Vagina (tissue), 2 donors: Measurements from ENCODE around the gene ATP11A. TPM values are rescaled to one million over a fixed set of nuclear protein-coding genes. Genes with fewer than 3 reads are reported as not detected.

Experiments
- DNase-seq, 2 donors: peaks; one replicate each; pipeline ENCODE4 v3.0.0-alpha.2; 2017; ENCODE audit errors: extremely low spot score in 2 of 2
- H3K27ac ChIP-seq: fragments of 200-600 bp; sonication (generic); one replicate; pipeline ENCODE4 v1.5.1; 2019
- H3K27me3 ChIP-seq: fragments of 200-600 bp; sonication (generic); one replicate; pipeline ENCODE4 v1.5.1; 2019
- H3K36me3 ChIP-seq, 2 donors: fragments of 200-600 bp; sonication (generic); one replicate each; pipeline ENCODE4 v1.5.1; 2017 to 2019
- H3K4me1 ChIP-seq: fragments of 200-600 bp; sonication (generic); one replicate; pipeline ENCODE4 v1.5.1; 2019
- H3K4me3 ChIP-seq, 2 donors: fragments of 200-600 bp; sonication (generic); 1 replicate in 1 of 2; 2 replicates in 1 of 2; pipeline ENCODE4 v1.5.1; 2016 to 2019
- H3K9me3 ChIP-seq: fragments of 200-600 bp; sonication (generic); one replicate; pipeline ENCODE4 v1.5.1; 2019
- CTCF ChIP-seq, 3 experiments: fragments of 450-650 bp in 2 of 3; fragments of 200-600 bp in 1 of 3; sonication (generic) in 1 of 3; IDR thresholded peaks; one replicate each; pipeline ENCODE4 v1.5.1; 2017 to 2019; ENCODE audit warnings: antibody characterized with exemption in 3 of 3, mild to moderate bottlenecking in 2 of 3, moderate library complexity in 2 of 3
- POLR2A ChIP-seq, 2 donors: fragments of 450-650 bp; IDR thresholded peaks; one replicate each; pipeline ENCODE4 v1.6.1; 2017; ENCODE audit warnings: antibody characterized with exemption in 2 of 2, mild to moderate bottlenecking in 2 of 2, moderate library complexity in 2 of 2
- POLR2AphosphoS5 ChIP-seq, 2 donors: sonication (generic); formaldehyde crosslinking; IDR thresholded peaks; one replicate each; pipeline ENCODE4 v1.9.0; 2017; ENCODE audit warnings: antibody characterized with exemption in 2 of 2, mild to moderate bottlenecking in 2 of 2, low read depth in 1 of 2; ENCODE audit not compliant: insufficient read depth in 1 of 2
- intact Hi-C: fragments of 100-400 bp; cut with DNase I; formaldehyde crosslinking; loops from one replicate; pipeline ENCODE4 v1.15.1; 2023
- total RNA-seq: library from RNA; depleted of rRNA; stranded (reverse); fragments of >200 nt; gene quantifications from one replicate; pipeline ENCODE4 v1.2.3, GENCODE V29; 2016

Gene ATP11A
- total RNA-seq, 1 donor from 2014 or later: 33.4 TPM

- intact Hi-C loops: no loop called here
Measured at GRCh38 chr13:112907286-112907685, 217.4 kb downstream of the ATP11A start.

GRCh38 chr13:112907871-112908331 lies 218.1 kb downstream of the ATP11A start:
- no peaks in the 10 kb centered on the region for H3K27me3 ChIP-seq
- no peak for TF ChIP-seq POLR2A (IDR thresholded peaks at IDR 0.05)
- no peak for TF ChIP-seq CTCF (IDR thresholded peaks at IDR 0.05)
- no peak for TF ChIP-seq POLR2AphosphoS5 (IDR thresholded peaks at IDR 0.05; ENCODE audit: insufficient read depth in 1 of 2, low read depth in 1 of 2)
- intact Hi-C loops: no loop called here
- H3K27ac ChIP-seq: no peak overlapping the region
- no peaks in the 10 kb centered on the region for H3K9me3 ChIP-seq
- DNase-seq: no peak
- no peak overlapping the region for H3K4me3 ChIP-seq
- no peaks in the 10 kb centered on the region for H3K4me1 ChIP-seq
- H3K36me3 ChIP-seq: no peaks in the 10 kb centered on the region

More at GRCh38 chr13:112907286-112907685, 217.4 kb downstream of the ATP11A start:
- H3K36me3 ChIP-seq: no peaks in the 10 kb centered on the region
- H3K27me3 ChIP-seq: no peaks in the 10 kb centered on the region
- no peak overlapping the region for H3K4me3 ChIP-seq
- H3K27ac ChIP-seq: no peak overlapping the region
- DNase-seq: no peak
- H3K4me1 ChIP-seq: no peaks in the 10 kb centered on the region
- H3K9me3 ChIP-seq: no peaks in the 10 kb centered on the region
- no peak for TF ChIP-seq CTCF (IDR thresholded peaks at IDR 0.05)
- TF ChIP-seq POLR2AphosphoS5 (IDR thresholded peaks at IDR 0.05; ENCODE audit: insufficient read depth in 1 of 2, low read depth in 1 of 2): no peak
- TF ChIP-seq POLR2A (IDR thresholded peaks at IDR 0.05): no peak

- Histone ChIP-seq H3K4me3 (no peak overlapping the region), H3K27me3 (no peaks in the 10 kb centered on the region), H3K4me1 (no peaks in the 10 kb centered on the region), H3K36me3 (no peaks in the 10 kb centered on the region), H3K9me3 (no peaks in the 10 kb centered on the region), H3K27ac (no peak overlapping the region)
- TF ChIP-seq POLR2A (IDR thresholded peaks at IDR 0.05): no peak
- no peak for TF ChIP-seq CTCF (IDR thresholded peaks at IDR 0.05)
- no peak for TF ChIP-seq POLR2AphosphoS5 (IDR thresholded peaks at IDR 0.05; ENCODE audit: insufficient read depth in 1 of 2, low read depth in 1 of 2)
- no peak for DNase-seq
- intact Hi-C loops: no loop called here
Measured at GRCh38 chr13:112908342-112908741, 218.5 kb downstream of the ATP11A start.

- no peaks in the 10 kb centered on the region for H3K27me3 ChIP-seq
- intact Hi-C loops: no loop called here
Measured at GRCh38 chr13:112910016-112910415, 220.2 kb downstream of the ATP11A start.

More at GRCh38 chr13:112910016-112910415, 220.2 kb downstream of the ATP11A start:
- no peak for TF ChIP-seq POLR2AphosphoS5 (IDR thresholded peaks at IDR 0.05; ENCODE audit: insufficient read depth in 1 of 2, low read depth in 1 of 2)
- no peak for TF ChIP-seq POLR2A (IDR thresholded peaks at IDR 0.05)
- no peak for TF ChIP-seq CTCF (IDR thresholded peaks at IDR 0.05)
- DNase-seq: no peak
- Histone ChIP-seq H3K27ac (no peak overlapping the region), H3K36me3 (no peaks in the 10 kb centered on the region), H3K4me3 (no peak overlapping the region), H3K4me1 (no peaks in the 10 kb centered on the region), H3K9me3 (no peaks in the 10 kb centered on the region)
